ENCODE results near the gene LRP1B.

The LRP1B gene

DNA sequence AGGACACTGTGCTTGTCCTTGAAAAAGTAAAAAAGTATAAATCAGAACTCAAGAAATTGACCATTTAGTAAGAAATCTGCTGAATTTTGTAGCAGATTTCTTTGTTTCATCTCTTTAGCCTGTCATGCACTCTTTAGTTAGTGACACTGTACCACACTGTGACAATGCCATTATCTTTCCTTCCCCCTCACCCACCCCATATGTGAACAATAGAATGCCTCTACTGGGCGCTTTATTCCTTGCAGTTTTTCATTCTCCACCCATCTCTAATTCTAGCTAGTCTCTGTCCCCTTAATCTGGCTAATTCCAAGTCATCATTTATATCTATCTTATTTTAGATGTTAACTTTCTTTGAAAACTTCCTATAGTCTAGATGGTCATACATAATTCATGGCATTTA is 241.0 kb downstream of the LRP1B start:
- TF ChIP-seq, protein P1, sequence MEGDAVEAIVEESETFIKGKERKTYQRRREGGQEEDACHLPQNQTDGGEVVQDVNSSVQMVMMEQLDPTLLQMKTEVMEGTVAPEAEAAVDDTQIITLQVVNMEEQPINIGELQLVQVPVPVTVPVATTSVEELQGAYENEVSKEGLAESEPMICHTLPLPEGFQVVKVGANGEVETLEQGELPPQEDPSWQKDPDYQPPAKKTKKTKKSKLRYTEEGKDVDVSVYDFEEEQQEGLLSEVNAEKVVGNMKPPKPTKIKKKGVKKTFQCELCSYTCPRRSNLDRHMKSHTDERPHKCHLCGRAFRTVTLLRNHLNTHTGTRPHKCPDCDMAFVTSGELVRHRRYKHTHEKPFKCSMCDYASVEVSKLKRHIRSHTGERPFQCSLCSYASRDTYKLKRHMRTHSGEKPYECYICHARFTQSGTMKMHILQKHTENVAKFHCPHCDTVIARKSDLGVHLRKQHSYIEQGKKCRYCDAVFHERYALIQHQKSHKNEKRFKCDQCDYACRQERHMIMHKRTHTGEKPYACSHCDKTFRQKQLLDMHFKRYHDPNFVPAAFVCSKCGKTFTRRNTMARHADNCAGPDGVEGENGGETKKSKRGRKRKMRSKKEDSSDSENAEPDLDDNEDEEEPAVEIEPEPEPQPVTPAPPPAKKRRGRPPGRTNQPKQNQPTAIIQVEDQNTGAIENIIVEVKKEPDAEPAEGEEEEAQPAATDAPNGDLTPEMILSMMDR (IDR thresholded peaks at IDR 0.05; ENCODE audit: insufficient read depth, low read depth, low read length, missing control alignments): no peak
- no peak overlapping the region for H3K4me3 ChIP-seq (ENCODE audit: low read length)
- no peak for DNase-seq (ENCODE audit: low read depth)

DNA sequence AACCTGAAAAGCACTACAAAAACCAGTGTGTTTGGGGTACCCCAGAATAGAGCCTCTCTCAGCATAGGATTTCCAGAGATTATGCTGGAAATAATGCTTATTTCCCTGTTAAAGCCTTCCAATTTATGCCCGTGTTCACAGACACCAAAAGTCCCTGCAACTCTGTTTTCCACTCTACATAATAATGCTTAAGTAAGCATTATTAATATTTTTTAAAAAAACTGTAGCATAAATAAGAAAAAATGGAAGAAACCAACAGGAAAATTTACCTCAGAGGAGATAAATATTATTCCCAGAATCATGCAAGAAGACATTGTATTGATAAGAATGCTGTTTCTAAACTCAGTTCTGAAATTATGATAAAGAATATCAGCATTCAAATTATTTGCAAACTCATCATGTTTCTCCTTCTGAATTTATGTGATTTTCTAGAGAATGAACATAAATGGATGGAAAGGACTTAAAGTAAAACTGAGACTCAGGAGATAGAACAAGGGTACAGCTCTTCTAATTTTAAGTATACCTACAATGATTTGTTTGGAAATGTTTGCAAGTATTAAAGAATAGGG is 241.7 kb downstream of the LRP1B start:
- no peak for DNase-seq (ENCODE audit: low read depth)
- no peak overlapping the region for H3K4me3 ChIP-seq (ENCODE audit: low read length)
- TF ChIP-seq, protein P1 (IDR thresholded peaks at IDR 0.05; ENCODE audit: insufficient read depth, low read depth, low read length, missing control alignments): no peak

DNA sequence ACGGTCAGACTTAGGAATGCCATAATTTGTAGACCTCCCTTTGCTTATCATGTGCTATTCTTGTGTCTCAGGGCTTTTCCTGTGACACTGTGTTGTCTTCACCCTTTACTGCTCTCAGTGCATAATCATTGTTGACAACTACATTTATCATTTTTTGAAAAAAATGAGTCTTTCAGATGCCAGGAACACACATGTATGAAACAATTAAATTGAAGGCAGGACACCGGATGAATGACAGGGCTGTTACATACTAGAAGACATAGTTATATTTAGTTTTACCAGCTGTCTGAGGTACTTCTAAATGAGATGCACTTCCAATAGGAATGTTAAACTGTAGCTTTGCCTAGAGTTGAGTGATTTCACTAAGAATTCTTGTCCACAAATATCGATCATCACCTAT is 243.5 kb downstream of the LRP1B start:
- DNase-seq (ENCODE audit: low read depth): no peak
- TF ChIP-seq, protein P1 (IDR thresholded peaks at IDR 0.05; ENCODE audit: insufficient read depth, low read depth, low read length, missing control alignments): no peak

DNA sequence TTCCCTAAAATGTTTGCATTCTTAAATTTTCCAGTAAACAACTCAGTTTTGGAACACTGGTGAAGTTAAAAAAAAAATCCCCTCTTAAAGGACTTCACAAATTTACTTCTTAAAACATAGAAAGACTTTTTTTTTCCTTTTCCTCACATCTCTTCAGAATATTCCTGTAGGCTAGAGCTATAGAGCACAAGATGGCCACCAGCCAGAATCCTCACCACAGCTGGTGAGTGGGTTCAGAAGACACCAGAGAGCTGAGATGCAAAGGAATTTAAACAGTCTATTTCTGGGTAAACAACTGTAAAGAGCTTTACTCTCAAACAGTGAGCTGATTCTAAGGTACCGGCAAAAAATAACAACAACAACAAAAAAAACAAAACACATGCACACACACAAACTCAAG is 252.8 kb downstream of the LRP1B start:
- TF ChIP-seq, protein P1 (IDR thresholded peaks at IDR 0.05; ENCODE audit: insufficient read depth, low read depth, low read length, missing control alignments): no peak
- DNase-seq (ENCODE audit: low read depth): no peak
- H3K4me3 ChIP-seq (ENCODE audit: low read length): no peak overlapping the region

More for the DNA sequence above, 243.5 kb downstream of the LRP1B start:
- no peak overlapping the region for H3K4me3 ChIP-seq (ENCODE audit: low read length)

DNA sequence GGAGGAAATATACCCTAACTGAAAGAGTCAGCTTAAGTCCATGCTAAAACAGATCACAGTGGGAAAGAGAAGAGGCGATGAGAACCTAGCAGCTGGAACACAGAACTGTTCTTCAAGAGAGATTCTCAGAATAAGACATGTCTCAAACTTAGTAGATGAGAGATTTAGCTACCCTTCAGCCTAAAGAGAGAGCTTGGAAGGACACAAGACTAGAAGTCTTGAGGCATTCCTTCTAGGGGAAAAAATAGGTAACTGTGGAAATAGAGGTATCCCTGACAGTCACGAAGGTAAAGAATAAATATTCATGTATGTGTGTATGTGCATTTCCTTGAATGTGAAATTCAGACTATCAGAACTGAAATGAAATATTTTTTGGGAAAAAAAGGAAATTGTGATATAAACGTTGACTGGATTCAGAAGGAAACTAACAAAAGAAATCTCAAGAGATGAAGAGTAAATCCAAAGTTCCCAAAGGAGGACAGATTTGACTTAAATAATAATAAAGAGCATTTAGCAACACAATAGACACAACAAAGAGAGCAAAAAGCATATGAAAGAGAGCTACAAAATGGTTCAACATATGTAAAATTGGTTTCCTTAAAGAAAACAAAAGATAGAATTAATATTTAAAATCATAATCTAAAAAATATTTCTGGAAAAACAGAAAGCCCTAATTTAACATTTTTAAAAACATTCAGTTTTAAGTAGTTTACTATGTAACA is 258.7 kb downstream of the LRP1B start:
- TF ChIP-seq, protein P1 (IDR thresholded peaks at IDR 0.05; ENCODE audit: insufficient read depth, low read depth, low read length, missing control alignments): no peak

DNA sequence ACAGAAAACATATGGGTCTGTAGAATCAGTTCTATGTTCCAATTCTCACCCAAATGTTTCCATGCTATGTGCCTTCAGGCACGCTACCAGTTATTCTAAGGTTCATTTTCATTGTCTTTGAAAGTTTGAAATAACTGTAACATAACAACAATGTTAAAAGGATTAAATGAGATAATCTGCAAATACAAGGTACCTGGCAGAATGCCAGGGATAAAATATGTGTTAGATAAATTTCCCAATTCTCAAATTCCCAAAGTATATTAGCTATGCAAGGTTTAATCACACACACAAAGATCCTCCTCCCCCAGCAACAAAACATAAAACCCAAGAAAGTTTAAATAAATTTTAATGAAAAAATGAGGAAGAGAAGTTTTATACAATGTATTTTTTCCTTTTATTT is 261.2 kb downstream of the LRP1B start:
- TF ChIP-seq, protein P1 (IDR thresholded peaks at IDR 0.05; ENCODE audit: insufficient read depth, low read depth, low read length, missing control alignments): no peak
- H3K4me3 ChIP-seq (ENCODE audit: low read length): no peak overlapping the region
- DNase-seq (ENCODE audit: low read depth): no peak

More for the DNA sequence above, 258.7 kb downstream of the LRP1B start:
- no peak overlapping the region for H3K4me3 ChIP-seq (ENCODE audit: low read length)
- DNase-seq (ENCODE audit: low read depth): no peak

DNA sequence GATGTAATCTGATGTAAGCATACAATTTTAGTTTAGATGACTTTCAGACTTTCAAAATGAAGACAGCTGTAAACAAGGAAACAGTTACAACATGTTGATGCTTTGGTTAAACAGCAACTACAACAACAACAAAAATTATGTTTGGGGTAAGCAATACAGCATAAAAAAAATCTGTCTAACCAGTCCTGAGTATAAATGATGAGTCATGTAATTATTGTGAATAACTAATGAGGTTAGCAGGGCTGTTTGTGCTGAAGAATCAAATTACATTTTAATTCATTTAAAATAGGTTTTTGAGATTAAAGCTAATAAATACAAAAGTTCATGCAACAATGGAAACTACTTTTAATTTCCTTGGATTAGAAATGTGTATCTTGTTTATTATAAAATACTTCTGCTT is 266.9 kb downstream of the LRP1B start:
- no peak for DNase-seq (ENCODE audit: low read depth)
- H3K4me3 ChIP-seq (ENCODE audit: low read length): no peak overlapping the region
- TF ChIP-seq, protein P1 (IDR thresholded peaks at IDR 0.05; ENCODE audit: insufficient read depth, low read depth, low read length, missing control alignments): no peak
